GM12878 (cell line): ENCODE measurements around the gene ERO1A. TPM values are rescaled to one million over a fixed set of nuclear protein-coding genes. Genes with fewer than 3 reads are reported as not detected.

Experiments
- ATAC-seq: fragments of 200-7000 bp; cut with Tn5 transposase; 3 replicates; pipeline ENCODE4 v1.9.1; 2020; ENCODE audit warnings: mild to moderate bottlenecking, moderate library complexity
- BruUV-seq: library from RNA; stranded (reverse); fragments of 400-500 nt; replicated peaks from 2 replicates; lab custom pipeline; 2021; lab: Mats Ljungman, UMichigan
- CTCF ChIA-PET: fragments of 300-600 bp; sonication (Branson Sonifier 250); formaldehyde crosslinking; extraction: SDS; loops from one replicate; lab custom pipeline; 2021; ENCODE audit warnings: inconsistent platforms; lab: Yijun Ruan, JAX
- POLR2A ChIA-PET: fragments of 350-600 bp; formaldehyde crosslinking; extraction: SDS; loops from one replicate; lab custom pipeline; 2021; ENCODE audit warnings: inconsistent platforms; lab: Charles Lee
- RAD21 ChIA-PET: fragments of 300-600 bp; sonication (Branson Sonifier 250); formaldehyde crosslinking; loops from one replicate; lab custom pipeline; 2023; ENCODE audit warnings: antibody characterized with exemption; ENCODE audit not compliant: unreplicated experiment; lab: Charles Lee
- SMC1A ChIA-PET: fragments of 300-600 bp; sonication (Branson Sonifier 250); formaldehyde crosslinking; loops from one replicate; lab custom pipeline; 2023; ENCODE audit not compliant: unreplicated experiment, uncharacterized antibody; lab: Charles Lee
- DNase-seq: peaks from one replicate; pipeline ENCODE4 v3.0.0-alpha.2; 2011; ENCODE audit warnings: low read depth, low spot score
- FAIRE-seq: peaks from 3 replicates; lab custom pipeline; 2011; peaks lifted over from hg19 to GRCh38; lab: Jason Lieb, UNC
- H2AFZ ChIP-seq: 2 replicates; pipeline ENCODE4 v1.6.0; 2011; ENCODE audit warnings: low read depth, low read length, control low read depth; ENCODE audit not compliant: control insufficient read depth
- H3K27ac ChIP-seq: 2 replicates; pipeline ENCODE4 v1.5.1; 2011; ENCODE audit warnings: control low read depth; ENCODE audit not compliant: control insufficient read depth, insufficient read depth
- H3K27me3 ChIP-seq, 2 experiments: replicated peaks in 1 of 2; 2 replicates each; pipeline versions ENCODE4 v1.6.0 to v1.6.1; 2011; ENCODE audit warnings: low read length in 1 of 2; ENCODE audit not compliant: control insufficient read depth in 2 of 2, insufficient read depth in 2 of 2
- H3K36me3 ChIP-seq, 2 experiments: 2 replicates each; pipeline ENCODE4 v1.5.1; 2011; ENCODE audit warnings: low read length in 1 of 2; ENCODE audit not compliant: control insufficient read depth in 2 of 2, insufficient read depth in 2 of 2
- H3K4me1 ChIP-seq: 2 replicates; pipeline ENCODE4 v1.6.1; 2011; ENCODE audit warnings: mild to moderate bottlenecking, low read length, moderate library complexity, mixed read lengths; ENCODE audit not compliant: control insufficient read depth, insufficient read depth
- H3K4me2 ChIP-seq: 2 replicates; pipeline ENCODE4 v1.6.0; 2011; ENCODE audit warnings: control low read depth; ENCODE audit not compliant: control insufficient read depth, insufficient read depth
- H3K4me3 ChIP-seq: fragments of 200-600 bp; sonication (generic); 2 replicates; pipeline ENCODE4 v1.5.1; 2016
- H3K79me2 ChIP-seq: 2 replicates; pipeline ENCODE4 v1.6.0; 2011; ENCODE audit warnings: low read length; ENCODE audit not compliant: control insufficient read depth, insufficient read depth
- H3K9ac ChIP-seq: 2 replicates; pipeline ENCODE4 v1.8.0; 2011; ENCODE audit warnings: low read length, control low read depth, mixed read lengths; ENCODE audit not compliant: control insufficient read depth, insufficient read depth
- H3K9me3 ChIP-seq: replicated peaks from 3 replicates; pipeline ENCODE4 v1.5.1; 2011; ENCODE audit warnings: mild to moderate bottlenecking, low read length; ENCODE audit not compliant: control insufficient read depth, insufficient read depth
- H4K20me1 ChIP-seq: 2 replicates; pipeline ENCODE4 v1.6.0; 2011; ENCODE audit not compliant: control insufficient read depth, insufficient read depth
- BHLHE40 ChIP-seq, 2 experiments: fragments of 450-650 bp in 1 of 2; IDR thresholded peaks; 2 replicates each; pipeline ENCODE4 v1.6.1; 2011 to 2017; ENCODE audit warnings: low read depth in 2 of 2, borderline replicate concordance in 1 of 2, improper control_type of control experiment in 1 of 2, low read length in 1 of 2, mild to moderate bottlenecking in 1 of 2
- CEBPB ChIP-seq, 2 experiments: fragments of 150-350 bp in 1 of 2; IDR thresholded peaks; 2 replicates each; pipeline ENCODE4 v1.6.1; 2012 to 2014; ENCODE audit warnings: low read depth in 2 of 2, low read length in 2 of 2, borderline replicate concordance in 1 of 2, inconsistent platforms in 1 of 2
- MTA3 ChIP-seq: IDR thresholded peaks from 2 replicates; pipeline ENCODE4 v1.6.1; 2012; ENCODE audit warnings: low read length, inconsistent platforms, borderline replicate concordance
- MYC ChIP-seq: IDR thresholded peaks from 2 replicates; pipeline ENCODE4 v1.6.1; 2011; ENCODE audit warnings: mild to moderate bottlenecking, low read length, moderate library complexity, inconsistent platforms; ENCODE audit not compliant: insufficient read depth, insufficient replicate concordance, insufficient read length, severe bottlenecking
- NFIC ChIP-seq: IDR thresholded peaks from 2 replicates; pipeline ENCODE4 v1.6.1; 2012; ENCODE audit warnings: low read depth, mild to moderate bottlenecking, inconsistent platforms, low read length, moderate library complexity
- POLR2A ChIP-seq: IDR thresholded peaks from 2 replicates; pipeline ENCODE4 v1.6.1; 2011; ENCODE audit warnings: low read depth, mild to moderate bottlenecking, low read length
- RELA ChIP-seq: fragments of 450-650 bp; IDR thresholded peaks from 2 replicates; pipeline ENCODE4 v1.8.0; 2014; ENCODE audit warnings: borderline replicate concordance; ENCODE audit not compliant: partially characterized antibody
- SIN3A ChIP-seq: IDR thresholded peaks from 2 replicates; pipeline ENCODE4 v1.6.1; 2012; ENCODE audit warnings: low read depth, low read length, improper control_type of control experiment
- SMAD1 ChIP-seq: fragments of 450-650 bp; IDR thresholded peaks from 2 replicates; pipeline ENCODE4 v1.6.1; 2018; ENCODE audit warnings: mild to moderate bottlenecking, low read depth; ENCODE audit not compliant: partially characterized antibody
- ZNF24 ChIP-seq: fragments of 450-650 bp; IDR thresholded peaks from 2 replicates; pipeline ENCODE4 v1.6.1; 2017; ENCODE audit warnings: antibody characterized with exemption, mild to moderate bottlenecking
- ZNF384 ChIP-seq: IDR thresholded peaks from 2 replicates; pipeline ENCODE4 v1.6.1; 2012; ENCODE audit warnings: low read depth, mild to moderate bottlenecking, low read length, improper control_type of control experiment, borderline replicate concordance
- WGBS: methylation state at CpG from one replicate; pipeline ENCODE4 v1.1.6; 2016; ENCODE audit warnings: low lambda C conversion rate; ENCODE audit not compliant: insufficient replicate concordance, insufficient coverage; ENCODE audit errors: missing lambda C conversion rate; 5-methylcytosine and 5-hydroxymethylcytosine counted together
- in situ Hi-C: fragments of 300-500 bp; cut with MboI; formaldehyde crosslinking; loops from 9 replicates; pipeline ENCODE4 v1.14.3; 2018; ENCODE audit warnings: mixed read lengths
- intact Hi-C: fragments of 100-400 bp; cut with micrococcal nuclease; formaldehyde crosslinking; loops from one replicate; pipeline ENCODE4 v1.14.2; 2022; ENCODE audit not compliant: unreplicated experiment
- polyA plus RNA-seq, 11 experiments: library from polyadenylated mRNA; depleted of rRNA in 4 of 11; unstranded in 6 of 11; stranded (reverse) in 5 of 11; fragments of >200 nt; fragmentation: Nextera tagmentation in 4 of 11; fragmentation: Illumina TruSeq in 1 of 11; extraction: Ambion mirVana in 4 of 11; extraction: Trizol in 1 of 11; gene quantifications; 1 replicate in 1 of 11; 2 replicates in 10 of 11; pipeline versions ENCODE4 v1.2.1 to v1.2.3, GENCODE V29; 2011 to 2016; ENCODE audit warnings: inconsistent platforms in 2 of 11, missing spikeins in 2 of 11, low read depth in 1 of 11
- total RNA-seq, 4 experiments: library from RNA; depleted of rRNA in 3 of 4; stranded (reverse); fragments of >200 nt in 3 of 4; fragmentation: Illumina TruSeq in 1 of 4; extraction: Trizol in 1 of 4; gene quantifications; 2 replicates each; pipeline versions ENCODE4 v1.2.1 to v1.2.3, GENCODE V29; 2013 to 2021
- TF ChIP-seq, protein P1 (sequence below): fragments of 450-650 bp; IDR thresholded peaks from 2 replicates; pipeline ENCODE4 v1.6.1; 2017; ENCODE audit warnings: mild to moderate bottlenecking, moderate library complexity
- TF ChIP-seq, protein P2 (sequence below): fragments of 450-650 bp; IDR thresholded peaks from 2 replicates; pipeline ENCODE4 v1.6.1; 2017; ENCODE audit warnings: mild to moderate bottlenecking, low read depth, inconsistent platforms; ENCODE audit not compliant: poor library complexity, severe bottlenecking
- TF ChIP-seq, protein P3 (sequence below): fragments of 450-650 bp; IDR thresholded peaks from 2 replicates; pipeline ENCODE4 v1.6.1; 2017; ENCODE audit warnings: antibody characterized with exemption, mild to moderate bottlenecking, moderate library complexity

The ERO1A gene
- total and polyA plus RNA-seq, 10 of the 15 experiments (the other 5 are each of a cell fraction or from before 2014, with no cell fraction given), result 17.5 to 93.1 (median 48.5) TPM

DNA sequence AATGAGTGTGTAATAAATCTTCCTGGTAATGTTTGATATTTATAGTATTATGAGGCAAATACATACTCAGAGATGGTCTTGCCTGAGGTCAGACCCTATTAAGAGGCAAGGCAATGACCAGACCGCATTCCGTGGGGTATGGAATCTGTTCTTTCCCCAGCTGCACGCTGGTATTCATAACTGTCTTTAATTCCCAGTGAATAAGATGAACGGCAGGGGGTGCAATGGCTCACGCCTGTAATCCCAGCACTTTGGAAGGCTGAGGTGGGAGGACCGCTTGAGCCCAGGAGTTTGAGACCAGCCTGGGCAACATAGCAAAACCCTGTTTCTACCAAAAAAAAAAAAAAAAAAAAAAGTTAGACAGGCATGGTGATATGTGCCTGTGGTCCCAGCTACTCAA is 44.6 kb downstream of the ERO1A start:
- DNase-seq (no peak), ATAC-seq (no peak), FAIRE-seq (no peak)
- Histone ChIP-seq H3K9me3 (no peaks in the 10 kb centered on the region), H3K4me1 (no peaks in the 10 kb centered on the region), H3K9ac (no peak overlapping the region), H3K4me3 (no peak overlapping the region), H3K79me2 (no peaks in the 10 kb centered on the region), H3K27ac (no peak overlapping the region), H3K4me2 (no peak overlapping the region), H4K20me1 (no peaks in the 10 kb centered on the region), H2AFZ (no peak overlapping the region), H3K27me3 (no peaks in the 10 kb centered on the region), H3K36me3 (peaks cover 1 to 21% of the 10 kb centered on the region in 2 experiments; a peak in 3 of 4 replicates)
- ChIA-PET RAD21 (interaction anchor here (0.9 kb wide), 1 partner anchor 13 kb away, joined by 3 read pairs; no protein-coding TSS in a partner anchor), POLR2A (no interaction called here), CTCF (no interaction called here), SMC1A (no interaction called here)
- WGBS, result 96% methylated on average over 6 of the region's 6 CpGs
- in situ Hi-C loops, result no loop called here
- no TSS peak for BruUV-seq
- intact Hi-C loops, result no loop called here
- TF ChIP-seq CEBPB (IDR thresholded peaks at IDR 0.05; ENCODE audit: borderline replicate concordance in 1 of 2, low read depth in 2 of 2, low read length in 2 of 2) (no peak), MTA3 (no peak), RELA (no peak), SIN3A (no peak), ZNF384 (no peak), SMAD1 (no peak), POLR2A (no peak), NFIC (no peak), ZNF24 (no peak), MYC (no peak), BHLHE40 (IDR thresholded peaks at IDR 0.05; ENCODE audit: borderline replicate concordance in 1 of 2, low read depth in 2 of 2, low read length in 1 of 2) (no peak)
- TF ChIP-seq, protein P1, sequence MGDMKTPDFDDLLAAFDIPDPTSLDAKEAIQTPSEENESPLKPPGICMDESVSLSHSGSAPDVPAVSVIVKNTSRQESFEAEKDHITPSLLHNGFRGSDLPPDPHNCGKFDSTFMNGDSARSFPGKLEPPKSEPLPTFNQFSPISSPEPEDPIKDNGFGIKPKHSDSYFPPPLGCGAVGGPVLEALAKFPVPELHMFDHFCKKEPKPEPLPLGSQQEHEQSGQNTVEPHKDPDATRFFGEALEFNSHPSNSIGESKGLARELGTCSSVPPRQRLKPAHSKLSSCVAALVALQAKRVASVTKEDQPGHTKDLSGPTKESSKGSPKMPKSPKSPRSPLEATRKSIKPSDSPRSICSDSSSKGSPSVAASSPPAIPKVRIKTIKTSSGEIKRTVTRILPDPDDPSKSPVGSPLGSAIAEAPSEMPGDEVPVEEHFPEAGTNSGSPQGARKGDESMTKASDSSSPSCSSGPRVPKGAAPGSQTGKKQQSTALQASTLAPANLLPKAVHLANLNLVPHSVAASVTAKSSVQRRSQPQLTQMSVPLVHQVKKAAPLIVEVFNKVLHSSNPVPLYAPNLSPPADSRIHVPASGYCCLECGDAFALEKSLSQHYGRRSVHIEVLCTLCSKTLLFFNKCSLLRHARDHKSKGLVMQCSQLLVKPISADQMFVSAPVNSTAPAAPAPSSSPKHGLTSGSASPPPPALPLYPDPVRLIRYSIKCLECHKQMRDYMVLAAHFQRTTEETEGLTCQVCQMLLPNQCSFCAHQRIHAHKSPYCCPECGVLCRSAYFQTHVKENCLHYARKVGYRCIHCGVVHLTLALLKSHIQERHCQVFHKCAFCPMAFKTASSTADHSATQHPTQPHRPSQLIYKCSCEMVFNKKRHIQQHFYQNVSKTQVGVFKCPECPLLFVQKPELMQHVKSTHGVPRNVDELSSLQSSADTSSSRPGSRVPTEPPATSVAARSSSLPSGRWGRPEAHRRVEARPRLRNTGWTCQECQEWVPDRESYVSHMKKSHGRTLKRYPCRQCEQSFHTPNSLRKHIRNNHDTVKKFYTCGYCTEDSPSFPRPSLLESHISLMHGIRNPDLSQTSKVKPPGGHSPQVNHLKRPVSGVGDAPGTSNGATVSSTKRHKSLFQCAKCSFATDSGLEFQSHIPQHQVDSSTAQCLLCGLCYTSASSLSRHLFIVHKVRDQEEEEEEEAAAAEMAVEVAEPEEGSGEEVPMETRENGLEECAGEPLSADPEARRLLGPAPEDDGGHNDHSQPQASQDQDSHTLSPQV, result no peak
- TF ChIP-seq, protein P2, sequence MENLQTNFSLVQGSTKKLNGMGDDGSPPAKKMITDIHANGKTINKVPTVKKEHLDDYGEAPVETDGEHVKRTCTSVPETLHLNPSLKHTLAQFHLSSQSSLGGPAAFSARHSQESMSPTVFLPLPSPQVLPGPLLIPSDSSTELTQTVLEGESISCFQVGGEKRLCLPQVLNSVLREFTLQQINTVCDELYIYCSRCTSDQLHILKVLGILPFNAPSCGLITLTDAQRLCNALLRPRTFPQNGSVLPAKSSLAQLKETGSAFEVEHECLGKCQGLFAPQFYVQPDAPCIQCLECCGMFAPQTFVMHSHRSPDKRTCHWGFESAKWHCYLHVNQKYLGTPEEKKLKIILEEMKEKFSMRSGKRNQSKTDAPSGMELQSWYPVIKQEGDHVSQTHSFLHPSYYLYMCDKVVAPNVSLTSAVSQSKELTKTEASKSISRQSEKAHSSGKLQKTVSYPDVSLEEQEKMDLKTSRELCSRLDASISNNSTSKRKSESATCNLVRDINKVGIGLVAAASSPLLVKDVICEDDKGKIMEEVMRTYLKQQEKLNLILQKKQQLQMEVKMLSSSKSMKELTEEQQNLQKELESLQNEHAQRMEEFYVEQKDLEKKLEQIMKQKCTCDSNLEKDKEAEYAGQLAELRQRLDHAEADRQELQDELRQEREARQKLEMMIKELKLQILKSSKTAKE, result no peak
- TF ChIP-seq, protein P3, sequence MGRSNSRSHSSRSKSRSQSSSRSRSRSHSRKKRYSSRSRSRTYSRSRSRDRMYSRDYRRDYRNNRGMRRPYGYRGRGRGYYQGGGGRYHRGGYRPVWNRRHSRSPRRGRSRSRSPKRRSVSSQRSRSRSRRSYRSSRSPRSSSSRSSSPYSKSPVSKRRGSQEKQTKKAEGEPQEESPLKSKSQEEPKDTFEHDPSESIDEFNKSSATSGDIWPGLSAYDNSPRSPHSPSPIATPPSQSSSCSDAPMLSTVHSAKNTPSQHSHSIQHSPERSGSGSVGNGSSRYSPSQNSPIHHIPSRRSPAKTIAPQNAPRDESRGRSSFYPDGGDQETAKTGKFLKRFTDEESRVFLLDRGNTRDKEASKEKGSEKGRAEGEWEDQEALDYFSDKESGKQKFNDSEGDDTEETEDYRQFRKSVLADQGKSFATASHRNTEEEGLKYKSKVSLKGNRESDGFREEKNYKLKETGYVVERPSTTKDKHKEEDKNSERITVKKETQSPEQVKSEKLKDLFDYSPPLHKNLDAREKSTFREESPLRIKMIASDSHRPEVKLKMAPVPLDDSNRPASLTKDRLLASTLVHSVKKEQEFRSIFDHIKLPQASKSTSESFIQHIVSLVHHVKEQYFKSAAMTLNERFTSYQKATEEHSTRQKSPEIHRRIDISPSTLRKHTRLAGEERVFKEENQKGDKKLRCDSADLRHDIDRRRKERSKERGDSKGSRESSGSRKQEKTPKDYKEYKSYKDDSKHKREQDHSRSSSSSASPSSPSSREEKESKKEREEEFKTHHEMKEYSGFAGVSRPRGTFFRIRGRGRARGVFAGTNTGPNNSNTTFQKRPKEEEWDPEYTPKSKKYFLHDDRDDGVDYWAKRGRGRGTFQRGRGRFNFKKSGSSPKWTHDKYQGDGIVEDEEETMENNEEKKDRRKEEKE, result no peak
